ENCODE results near the gene NEUROG2. TPM values are rescaled to one million over a fixed set of nuclear protein-coding genes. Genes with fewer than 3 reads are reported as not detected.
"Not testable (repeated sequence)": the region's sequence is repeated elsewhere in the genome, so short reads cannot be mapped to it uniquely, and the experiment has no call there.

NEUROG2 gene
- total RNA-seq, 1 experiment from 2014 or later, result not detected

DNA sequence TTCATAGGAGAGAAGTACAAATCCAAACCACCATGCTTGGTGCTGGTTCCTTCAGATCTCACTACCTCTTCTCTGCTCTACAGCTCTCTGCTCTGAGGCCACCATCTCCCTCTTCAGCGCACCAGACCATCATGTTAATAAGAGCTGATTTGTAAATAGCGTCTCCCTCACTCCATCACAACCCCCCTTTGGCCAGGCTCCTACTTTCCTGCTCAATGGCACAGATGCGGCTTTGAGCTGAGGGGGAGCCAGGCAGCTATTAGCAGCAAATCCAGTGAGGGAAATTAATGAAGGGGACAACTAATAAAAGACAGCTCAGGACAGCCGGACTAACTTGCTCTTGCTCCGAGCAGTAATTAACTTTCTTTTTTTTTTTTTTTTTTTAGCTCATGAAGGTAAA is 13.1 kb downstream of the NEUROG2 start:
- Histone ChIP-seq H3K4me1 (ENCODE audit: insufficient read depth, low read length, poor library complexity, severe bottlenecking) (no peaks in the 10 kb centered on the region), H3K9me3 (ENCODE audit: low read depth, low read length, poor library complexity, severe bottlenecking) (no peaks in the 10 kb centered on the region), H3K36me3 (ENCODE audit: insufficient read depth, low read length, poor library complexity, severe bottlenecking) (no peaks in the 10 kb centered on the region), H3K27ac (ENCODE audit: low read depth, low read length, poor library complexity, severe bottlenecking) (no peak overlapping the region), H3K27me3 (replicated peaks; ENCODE audit: insufficient read depth, low read depth, low read length, poor library complexity) (peaks cover 41% of the 10 kb centered on the region), H3K4me3 (ENCODE audit: low read depth, low read length, poor library complexity, severe bottlenecking) (no peak overlapping the region)
- DNase-seq (ENCODE audit: low spot score), result no peak
- BruUV-seq (replicated peaks), result no TSS peak
- ChIA-PET CTCF (no interaction called here), POLR2A (ENCODE audit: low non-redundant PET) (interaction anchor here (0.6 kb wide), 1 partner anchor 10 kb away, joined by 4 read pairs; no protein-coding TSS in a partner anchor)
- no peak for TF ChIP-seq EZH2 (IDR thresholded peaks at IDR 0.05; ENCODE audit: borderline replicate concordance, low read depth, low read length, poor library complexity, severe bottlenecking)
- TF ChIP-seq CTCF (conservative IDR thresholded peaks at IDR 0.05; ENCODE audit: low read depth, low read length), result no peak
- intact Hi-C loops (cut with micrococcal nuclease; ENCODE audit: unreplicated experiment), result no loop called here

DNA sequence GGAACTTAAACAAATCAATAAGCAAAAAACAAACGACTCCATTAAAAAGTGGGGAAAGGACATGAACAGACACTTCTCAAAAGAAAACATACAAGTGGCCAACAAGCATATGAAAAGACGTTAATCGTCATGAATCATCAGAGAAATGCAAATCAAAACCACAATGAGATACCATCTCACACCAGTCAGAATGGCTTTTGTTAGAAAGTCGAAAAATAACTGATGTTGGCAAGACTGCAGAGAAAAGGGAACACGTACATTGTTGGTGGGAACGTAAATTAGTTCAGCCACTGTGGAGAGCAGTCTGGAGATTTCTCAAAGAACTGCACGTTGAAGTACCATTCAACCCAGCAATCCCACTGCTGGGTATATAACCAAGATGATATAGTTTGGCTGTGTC is 23.7 kb downstream of the NEUROG2 start:
- H3K36me3 ChIP-seq (ENCODE audit: insufficient read depth, low read length, poor library complexity, severe bottlenecking), result no peaks in the 10 kb centered on the region
- ChIA-PET POLR2A (ENCODE audit: low non-redundant PET) (no interaction called here), CTCF (no interaction called here)
- no peaks in the 10 kb centered on the region for H3K27me3 ChIP-seq (replicated peaks; ENCODE audit: insufficient read depth, low read depth, low read length, poor library complexity)
- no peaks in the 10 kb centered on the region for H3K4me1 ChIP-seq (ENCODE audit: insufficient read depth, low read length, poor library complexity, severe bottlenecking)
- no TSS peak for BruUV-seq (replicated peaks)
- intact Hi-C loops (cut with micrococcal nuclease; ENCODE audit: unreplicated experiment), result no loop called here
- H3K27ac ChIP-seq (ENCODE audit: low read depth, low read length, poor library complexity, severe bottlenecking), result no peak overlapping the region
- H3K4me3 ChIP-seq (ENCODE audit: low read depth, low read length, poor library complexity, severe bottlenecking), result no peak overlapping the region
- H3K9me3 ChIP-seq (ENCODE audit: low read depth, low read length, poor library complexity, severe bottlenecking), result no peaks in the 10 kb centered on the region
- TF ChIP-seq EZH2 (IDR thresholded peaks at IDR 0.05; ENCODE audit: borderline replicate concordance, low read depth, low read length, poor library complexity, severe bottlenecking) (no peak), CTCF (conservative IDR thresholded peaks at IDR 0.05; ENCODE audit: low read depth, low read length) (no peak)
- no peak for DNase-seq (ENCODE audit: low spot score)

- H3K27ac ChIP-seq (ENCODE audit: low read depth, low read length, poor library complexity, severe bottlenecking); H3K4me1 ChIP-seq (ENCODE audit: insufficient read depth, low read length, poor library complexity, severe bottlenecking); DNase-seq (ENCODE audit: low spot score); POLR2A ChIA-PET (ENCODE audit: low non-redundant PET); H3K4me3 ChIP-seq (ENCODE audit: low read depth, low read length, poor library complexity, severe bottlenecking); H3K9me3 ChIP-seq (ENCODE audit: low read depth, low read length, poor library complexity, severe bottlenecking); H3K27me3 ChIP-seq (replicated peaks; ENCODE audit: insufficient read depth, low read depth, low read length, poor library complexity); intact Hi-C loops (cut with micrococcal nuclease; ENCODE audit: unreplicated experiment); H3K36me3 ChIP-seq (ENCODE audit: insufficient read depth, low read length, poor library complexity, severe bottlenecking); BruUV-seq (replicated peaks); CTCF ChIA-PET: not testable (repeated sequence)
Observed at GRCh38 chr4:112490808-112491207, 25.2 kb downstream of the NEUROG2 start.

DNA sequence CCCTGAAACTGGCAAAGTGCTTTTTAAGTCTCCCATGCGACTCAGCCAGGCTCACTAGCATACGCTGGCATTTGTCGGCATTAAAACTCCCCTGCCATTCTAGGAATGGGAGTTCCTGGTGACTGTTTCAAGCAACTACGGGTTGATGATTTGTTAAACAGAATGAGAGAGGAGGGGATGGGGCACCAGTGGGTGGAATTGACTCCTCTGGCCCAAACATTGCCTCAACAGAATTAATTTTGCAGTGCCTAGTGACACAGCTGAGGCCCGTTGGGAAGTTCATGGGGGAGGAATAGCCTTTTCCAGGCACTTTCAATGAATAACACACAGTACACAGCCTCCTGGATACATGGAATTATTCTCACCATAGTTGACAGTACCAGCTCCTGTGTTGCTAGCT is 30.1 kb downstream of the NEUROG2 start:
- Histone ChIP-seq H3K36me3 (ENCODE audit: insufficient read depth, low read length, poor library complexity, severe bottlenecking) (no peaks in the 10 kb centered on the region), H3K4me1 (ENCODE audit: insufficient read depth, low read length, poor library complexity, severe bottlenecking) (no peaks in the 10 kb centered on the region), H3K4me3 (ENCODE audit: low read depth, low read length, poor library complexity, severe bottlenecking) (no peak overlapping the region), H3K27me3 (replicated peaks; ENCODE audit: insufficient read depth, low read depth, low read length, poor library complexity) (no peaks in the 10 kb centered on the region), H3K27ac (ENCODE audit: low read depth, low read length, poor library complexity, severe bottlenecking) (no peak overlapping the region), H3K9me3 (ENCODE audit: low read depth, low read length, poor library complexity, severe bottlenecking) (no peaks in the 10 kb centered on the region)
- ChIA-PET POLR2A (ENCODE audit: low non-redundant PET) (no interaction called here), CTCF (no interaction called here)
- no peak for DNase-seq (ENCODE audit: low spot score)
- BruUV-seq (replicated peaks), result no TSS peak
- intact Hi-C loops (cut with micrococcal nuclease; ENCODE audit: unreplicated experiment), result no loop called here
- TF ChIP-seq CTCF (conservative IDR thresholded peaks at IDR 0.05; ENCODE audit: low read depth, low read length), result no peak
- no peak for TF ChIP-seq EZH2 (IDR thresholded peaks at IDR 0.05; ENCODE audit: borderline replicate concordance, low read depth, low read length, poor library complexity, severe bottlenecking)
